ENCODE data around the gene PLPPR4.

The PLPPR4 gene

GRCh38 chr1:99352821-99353220 lies 88.5 kb downstream of the PLPPR4 start:
- H3K4me3 ChIP-seq (ENCODE audit: control insufficient read depth, low read depth, low read length), result no peak overlapping the region
- DNase-seq (ENCODE audit: low read depth), result no peak
- no peak for TF ChIP-seq CTCF (conservative IDR thresholded peaks at IDR 0.05; ENCODE audit: control insufficient read depth, insufficient read depth, low read depth, low read length)

GRCh38 chr1:99358770-99359169 lies 94.5 kb downstream of the PLPPR4 start:
- TF ChIP-seq CTCF (conservative IDR thresholded peaks at IDR 0.05; ENCODE audit: control insufficient read depth, insufficient read depth, low read depth, low read length), result no peak
- H3K4me3 ChIP-seq (ENCODE audit: control insufficient read depth, low read depth, low read length), result no peak overlapping the region
- no peak for DNase-seq (ENCODE audit: low read depth)
